GM12878 (cell line): ENCODE data around the gene PI4KA. TPM values are rescaled to one million over a fixed set of nuclear protein-coding genes. Genes with fewer than 3 reads are reported as not detected.
"Not testable (repeated sequence)": the region's sequence is repeated elsewhere in the genome, so short reads cannot be mapped to it uniquely, and the experiment has no call there.

Experiments used
- ATAC-seq: fragments of 200-7000 bp; cut with Tn5 transposase; 3 replicates; pipeline ENCODE4 v1.9.1; 2020; ENCODE audit warnings: mild to moderate bottlenecking, moderate library complexity
- BruUV-seq: library from RNA; stranded (reverse); fragments of 400-500 nt; replicated peaks from 2 replicates; lab custom pipeline; 2021; lab: Mats Ljungman, UMichigan
- CTCF ChIA-PET: fragments of 300-600 bp; sonication (Branson Sonifier 250); formaldehyde crosslinking; extraction: SDS; loops from one replicate; lab custom pipeline; 2021; ENCODE audit warnings: inconsistent platforms; lab: Yijun Ruan, JAX
- POLR2A ChIA-PET: fragments of 350-600 bp; formaldehyde crosslinking; extraction: SDS; loops from one replicate; lab custom pipeline; 2021; ENCODE audit warnings: inconsistent platforms; lab: Charles Lee
- RAD21 ChIA-PET: fragments of 300-600 bp; sonication (Branson Sonifier 250); formaldehyde crosslinking; loops from one replicate; lab custom pipeline; 2023; ENCODE audit warnings: antibody characterized with exemption; ENCODE audit not compliant: unreplicated experiment; lab: Charles Lee
- SMC1A ChIA-PET: fragments of 300-600 bp; sonication (Branson Sonifier 250); formaldehyde crosslinking; loops from one replicate; lab custom pipeline; 2023; ENCODE audit not compliant: unreplicated experiment, uncharacterized antibody; lab: Charles Lee
- DNase-seq: peaks from one replicate; pipeline ENCODE4 v3.0.0-alpha.2; 2011; ENCODE audit warnings: low read depth, low spot score
- FAIRE-seq: peaks from 3 replicates; lab custom pipeline; 2011; peaks lifted over from hg19 to GRCh38; lab: Jason Lieb, UNC
- H2AFZ ChIP-seq: 2 replicates; pipeline ENCODE4 v1.6.0; 2011; ENCODE audit warnings: low read depth, low read length, control low read depth; ENCODE audit not compliant: control insufficient read depth
- H3K27ac ChIP-seq: 2 replicates; pipeline ENCODE4 v1.5.1; 2011; ENCODE audit warnings: control low read depth; ENCODE audit not compliant: control insufficient read depth, insufficient read depth
- H3K27me3 ChIP-seq, 2 experiments: replicated peaks in 1 of 2; 2 replicates each; pipeline versions ENCODE4 v1.6.0 to v1.6.1; 2011; ENCODE audit warnings: low read length in 1 of 2; ENCODE audit not compliant: control insufficient read depth in 2 of 2, insufficient read depth in 2 of 2
- H3K36me3 ChIP-seq, 2 experiments: 2 replicates each; pipeline ENCODE4 v1.5.1; 2011; ENCODE audit warnings: low read length in 1 of 2; ENCODE audit not compliant: control insufficient read depth in 2 of 2, insufficient read depth in 2 of 2
- H3K4me1 ChIP-seq: 2 replicates; pipeline ENCODE4 v1.6.1; 2011; ENCODE audit warnings: mild to moderate bottlenecking, low read length, moderate library complexity, mixed read lengths; ENCODE audit not compliant: control insufficient read depth, insufficient read depth
- H3K4me2 ChIP-seq: 2 replicates; pipeline ENCODE4 v1.6.0; 2011; ENCODE audit warnings: control low read depth; ENCODE audit not compliant: control insufficient read depth, insufficient read depth
- H3K4me3 ChIP-seq: fragments of 200-600 bp; sonication (generic); 2 replicates; pipeline ENCODE4 v1.5.1; 2016
- H3K79me2 ChIP-seq: 2 replicates; pipeline ENCODE4 v1.6.0; 2011; ENCODE audit warnings: low read length; ENCODE audit not compliant: control insufficient read depth, insufficient read depth
- H3K9ac ChIP-seq: 2 replicates; pipeline ENCODE4 v1.8.0; 2011; ENCODE audit warnings: low read length, control low read depth, mixed read lengths; ENCODE audit not compliant: control insufficient read depth, insufficient read depth
- H3K9me3 ChIP-seq: replicated peaks from 3 replicates; pipeline ENCODE4 v1.5.1; 2011; ENCODE audit warnings: mild to moderate bottlenecking, low read length; ENCODE audit not compliant: control insufficient read depth, insufficient read depth
- H4K20me1 ChIP-seq: 2 replicates; pipeline ENCODE4 v1.6.0; 2011; ENCODE audit not compliant: control insufficient read depth, insufficient read depth
- CBX3 ChIP-seq: fragments of 200-600 bp; sonication (generic); IDR thresholded peaks from 2 replicates; pipeline ENCODE4 v1.6.1; 2016; ENCODE audit warnings: low read depth, borderline replicate concordance
- CHD2 ChIP-seq: IDR thresholded peaks from 2 replicates; pipeline ENCODE4 v1.6.1; 2011; ENCODE audit warnings: low read depth, low read length, improper control_type of control experiment, borderline replicate concordance
- NFYB ChIP-seq: IDR thresholded peaks from 2 replicates; pipeline ENCODE4 v1.6.1; 2011; ENCODE audit warnings: low read depth, mild to moderate bottlenecking, low read length, improper control_type of control experiment, moderate library complexity; ENCODE audit not compliant: insufficient read depth
- PAX8 ChIP-seq: fragments of 450-650 bp; IDR thresholded peaks from 2 replicates; pipeline ENCODE4 v1.6.1; 2017; ENCODE audit warnings: mild to moderate bottlenecking, moderate library complexity
- RELB ChIP-seq: fragments of 450-650 bp; IDR thresholded peaks from 2 replicates; pipeline ENCODE4 v1.6.1; 2017; ENCODE audit warnings: low read depth, mild to moderate bottlenecking, moderate library complexity
- ZNF384 ChIP-seq: IDR thresholded peaks from 2 replicates; pipeline ENCODE4 v1.6.1; 2012; ENCODE audit warnings: low read depth, mild to moderate bottlenecking, low read length, improper control_type of control experiment, borderline replicate concordance
- WGBS: methylation state at CpG from one replicate; pipeline ENCODE4 v1.1.6; 2016; ENCODE audit warnings: low lambda C conversion rate; ENCODE audit not compliant: insufficient replicate concordance, insufficient coverage; ENCODE audit errors: missing lambda C conversion rate; 5-methylcytosine and 5-hydroxymethylcytosine counted together
- in situ Hi-C: fragments of 300-500 bp; cut with MboI; formaldehyde crosslinking; loops from 9 replicates; pipeline ENCODE4 v1.14.3; 2018; ENCODE audit warnings: mixed read lengths
- intact Hi-C: fragments of 100-400 bp; cut with micrococcal nuclease; formaldehyde crosslinking; loops from one replicate; pipeline ENCODE4 v1.14.2; 2022; ENCODE audit not compliant: unreplicated experiment
- polyA plus RNA-seq, 11 experiments: library from polyadenylated mRNA; depleted of rRNA in 4 of 11; unstranded in 6 of 11; stranded (reverse) in 5 of 11; fragments of >200 nt; fragmentation: Nextera tagmentation in 4 of 11; fragmentation: Illumina TruSeq in 1 of 11; extraction: Ambion mirVana in 4 of 11; extraction: Trizol in 1 of 11; gene quantifications; 1 replicate in 1 of 11; 2 replicates in 10 of 11; pipeline versions ENCODE4 v1.2.1 to v1.2.3, GENCODE V29; 2011 to 2016; ENCODE audit warnings: inconsistent platforms in 2 of 11, missing spikeins in 2 of 11, low read depth in 1 of 11
- total RNA-seq, 4 experiments: library from RNA; depleted of rRNA in 3 of 4; stranded (reverse); fragments of >200 nt in 3 of 4; fragmentation: Illumina TruSeq in 1 of 4; extraction: Trizol in 1 of 4; gene quantifications; 2 replicates each; pipeline versions ENCODE4 v1.2.1 to v1.2.3, GENCODE V29; 2013 to 2021
- TF ChIP-seq, protein P1 (sequence below): fragments of 450-650 bp; IDR thresholded peaks from 2 replicates; pipeline ENCODE4 v1.6.1; 2018; ENCODE audit warnings: borderline replicate concordance, mild to moderate bottlenecking; ENCODE audit not compliant: partially characterized antibody
- TF ChIP-seq, protein P2 (sequence below): fragments of 450-650 bp; IDR thresholded peaks from 2 replicates; pipeline ENCODE4 v1.6.1; 2017; ENCODE audit warnings: borderline replicate concordance

Gene PI4KA
- total and polyA plus RNA-seq, 10 of the 15 experiments (the other 5 are each of a cell fraction or from before 2014, with no cell fraction given): 4.2 to 78.4 (median 42.1) TPM

DNA sequence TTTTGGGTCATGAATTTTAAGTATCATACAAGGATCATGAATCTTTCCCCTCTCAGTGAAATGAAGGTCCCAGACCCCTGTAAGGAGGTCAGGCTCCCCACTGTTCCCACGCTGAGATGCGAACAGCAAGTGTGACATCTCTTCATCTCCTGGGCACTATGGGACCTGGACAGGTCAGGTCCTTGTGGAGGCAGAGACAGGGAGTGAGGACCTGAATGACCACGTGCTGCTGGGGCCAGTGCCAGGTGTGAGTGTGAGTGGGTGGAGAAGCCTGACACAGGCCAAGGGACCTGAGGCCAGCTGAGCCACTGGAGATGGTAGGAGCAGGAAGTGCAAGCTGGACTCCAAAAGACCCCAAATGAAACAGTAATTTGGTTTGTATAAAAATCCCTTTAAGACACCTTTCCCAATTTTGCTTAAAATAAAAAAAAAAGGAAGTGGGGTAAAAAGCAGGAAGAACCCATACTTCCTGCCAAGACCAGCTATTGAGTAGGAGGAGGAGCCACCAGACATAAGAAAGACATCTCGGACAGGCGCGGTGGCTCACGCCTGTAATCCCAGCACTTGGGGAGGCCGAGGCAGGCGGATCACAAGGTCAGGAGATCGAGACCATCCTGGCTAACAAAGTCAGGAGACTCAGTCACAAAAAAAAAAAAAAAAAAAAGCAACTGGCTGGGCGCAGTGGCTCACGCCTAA is 120.1 kb downstream of the PI4KA start (continued):
- TF ChIP-seq PAX8 (no peak), CBX3 (no peak), ZNF384 (no peak), NFYB (no peak), CHD2 (no peak), RELB (no peak)
- TF ChIP-seq, protein P1, sequence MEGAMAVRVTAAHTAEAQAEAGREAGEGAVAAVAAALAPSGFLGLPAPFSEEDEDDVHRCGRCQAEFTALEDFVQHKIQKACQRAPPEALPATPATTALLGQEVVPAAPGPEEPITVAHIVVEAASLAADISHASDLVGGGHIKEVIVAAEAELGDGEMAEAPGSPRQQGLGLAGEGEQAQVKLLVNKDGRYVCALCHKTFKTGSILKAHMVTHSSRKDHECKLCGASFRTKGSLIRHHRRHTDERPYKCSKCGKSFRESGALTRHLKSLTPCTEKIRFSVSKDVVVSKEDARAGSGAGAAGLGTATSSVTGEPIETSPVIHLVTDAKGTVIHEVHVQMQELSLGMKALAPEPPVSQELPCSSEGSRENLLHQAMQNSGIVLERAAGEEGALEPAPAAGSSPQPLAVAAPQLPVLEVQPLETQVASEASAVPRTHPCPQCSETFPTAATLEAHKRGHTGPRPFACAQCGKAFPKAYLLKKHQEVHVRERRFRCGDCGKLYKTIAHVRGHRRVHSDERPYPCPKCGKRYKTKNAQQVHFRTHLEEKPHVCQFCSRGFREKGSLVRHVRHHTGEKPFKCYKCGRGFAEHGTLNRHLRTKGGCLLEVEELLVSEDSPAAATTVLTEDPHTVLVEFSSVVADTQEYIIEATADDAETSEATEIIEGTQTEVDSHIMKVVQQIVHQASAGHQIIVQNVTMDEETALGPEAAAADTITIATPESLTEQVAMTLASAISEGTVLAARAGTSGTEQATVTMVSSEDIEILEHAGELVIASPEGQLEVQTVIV: no peak
- TF ChIP-seq, protein P2, sequence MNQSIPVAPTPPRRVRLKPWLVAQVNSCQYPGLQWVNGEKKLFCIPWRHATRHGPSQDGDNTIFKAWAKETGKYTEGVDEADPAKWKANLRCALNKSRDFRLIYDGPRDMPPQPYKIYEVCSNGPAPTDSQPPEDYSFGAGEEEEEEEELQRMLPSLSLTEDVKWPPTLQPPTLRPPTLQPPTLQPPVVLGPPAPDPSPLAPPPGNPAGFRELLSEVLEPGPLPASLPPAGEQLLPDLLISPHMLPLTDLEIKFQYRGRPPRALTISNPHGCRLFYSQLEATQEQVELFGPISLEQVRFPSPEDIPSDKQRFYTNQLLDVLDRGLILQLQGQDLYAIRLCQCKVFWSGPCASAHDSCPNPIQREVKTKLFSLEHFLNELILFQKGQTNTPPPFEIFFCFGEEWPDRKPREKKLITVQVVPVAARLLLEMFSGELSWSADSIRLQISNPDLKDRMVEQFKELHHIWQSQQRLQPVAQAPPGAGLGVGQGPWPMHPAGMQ: no peak

- H3K27me3 ChIP-seq, FAIRE-seq, SMC1A ChIA-PET, H3K79me2 ChIP-seq, RAD21 ChIA-PET, H3K27ac ChIP-seq, H3K4me2 ChIP-seq, intact Hi-C loops, H2AFZ ChIP-seq, H3K4me1 ChIP-seq, DNase-seq, H3K36me3 ChIP-seq, in situ Hi-C loops, H4K20me1 ChIP-seq, H3K9ac ChIP-seq, POLR2A ChIA-PET, CTCF ChIA-PET, BruUV-seq, H3K4me3 ChIP-seq, ATAC-seq, H3K9me3 ChIP-seq: not testable (repeated sequence)
- 95% methylated on average over 3 of the region's 3 CpGs for WGBS
Measured at GRCh38 chr22:20736891-20737290, 121.7 kb downstream of the PI4KA start.
